IMR-90 (cell line): ENCODE measurements around the gene IL16. TPM values are rescaled to one million over a fixed set of nuclear protein-coding genes. Genes with fewer than 3 reads are reported as not detected.

Source experiments
- ATAC-seq: fragments of 200-7000 bp; cut with Tn5 transposase; 2 replicates; pipeline ENCODE4 v1.9.1; 2020; ENCODE audit warnings: low read depth, mild to moderate bottlenecking, moderate library complexity
- BruUV-seq: library from RNA; stranded (reverse); fragments of 400-500 nt; replicated peaks from 2 replicates; lab custom pipeline; 2021; lab: Mats Ljungman, UMichigan
- CTCF ChIA-PET: fragments of 300-600 bp; formaldehyde crosslinking; extraction: SDS; loops from one replicate; lab custom pipeline; 2021; ENCODE audit warnings: antibody characterized with exemption; lab: Yijun Ruan, JAX
- POLR2A ChIA-PET: fragments of 300-600 bp; sonication (Branson Sonifier 250); formaldehyde crosslinking; loops from one replicate; lab custom pipeline; 2022; ENCODE audit warnings: antibody characterized with exemption; ENCODE audit not compliant: unreplicated experiment; lab: Charles Lee
- DNase-seq: peaks from one replicate; pipeline ENCODE4 v3.0.0; 2013
- H2AFZ ChIP-seq: replicated peaks from 2 replicates; pipeline ENCODE3; 2013; ENCODE audit warnings: low read length, mild to moderate bottlenecking; ENCODE audit not compliant: poor library complexity
- H2AK5ac ChIP-seq: 2 replicates; pipeline ENCODE4 v1.6.1; 2013; ENCODE audit warnings: low read depth, low read length, inconsistent platforms
- H2AK9ac ChIP-seq: replicated peaks from 2 replicates; pipeline ENCODE3; 2013; ENCODE audit warnings: mild to moderate bottlenecking, low read depth, low read length, moderate library complexity; ENCODE audit not compliant: poor library complexity
- H2BK120ac ChIP-seq: 2 replicates; pipeline ENCODE4 v1.6.1; 2013; ENCODE audit warnings: low read depth, low read length, inconsistent platforms
- H2BK15ac ChIP-seq: 3 replicates; pipeline ENCODE4 v1.6.1; 2013; ENCODE audit warnings: low read depth, low read length, inconsistent platforms
- H2BK20ac ChIP-seq: 2 replicates; pipeline ENCODE4 v1.6.1; 2013; ENCODE audit warnings: low read depth, mild to moderate bottlenecking, inconsistent platforms, low read length, moderate library complexity
- H2BK5ac ChIP-seq: 2 replicates; pipeline ENCODE4 v1.6.1; 2013; ENCODE audit warnings: mild to moderate bottlenecking, low read depth, low read length, inconsistent platforms; ENCODE audit not compliant: poor library complexity, severe bottlenecking
- H3K14ac ChIP-seq: replicated peaks from 2 replicates; pipeline ENCODE4 v1.6.1; 2013; ENCODE audit warnings: low read depth, low read length, inconsistent platforms
- H3K18ac ChIP-seq: 2 replicates; pipeline ENCODE4 v1.6.1; 2013; ENCODE audit warnings: low read depth, low read length, control low read depth
- H3K23ac ChIP-seq: 2 replicates; pipeline ENCODE4 v1.6.1; 2013; ENCODE audit warnings: low read depth, low read length, inconsistent platforms
- H3K27ac ChIP-seq: 2 replicates; pipeline ENCODE4 v1.5.1; 2013; ENCODE audit warnings: mild to moderate bottlenecking, control low read depth, low read length; ENCODE audit not compliant: insufficient read depth
- H3K27me3 ChIP-seq: 2 replicates; pipeline ENCODE4 v1.6.1; 2013; ENCODE audit warnings: low read length; ENCODE audit not compliant: control insufficient read depth, insufficient read depth
- H3K36me3 ChIP-seq: 2 replicates; pipeline ENCODE4 v1.6.1; 2013; ENCODE audit warnings: low read length, mixed read lengths; ENCODE audit not compliant: control insufficient read depth, insufficient read depth
- H3K4ac ChIP-seq: 2 replicates; pipeline ENCODE4 v1.6.1; 2013; ENCODE audit warnings: low read depth, low read length, inconsistent platforms
- H3K4me1 ChIP-seq: 2 replicates; pipeline ENCODE4 v1.6.1; 2013; ENCODE audit warnings: low read length, mixed read lengths; ENCODE audit not compliant: control insufficient read depth, insufficient read depth
- H3K4me2 ChIP-seq: 2 replicates; pipeline ENCODE4 v1.6.1; 2013; ENCODE audit warnings: low read depth, mild to moderate bottlenecking, control low read depth, low read length, moderate library complexity
- H3K4me3 ChIP-seq: 2 replicates; pipeline ENCODE4 v1.5.1; 2013; ENCODE audit warnings: low read depth, mild to moderate bottlenecking, control low read depth, low read length, moderate library complexity; ENCODE audit not compliant: insufficient read depth
- H3K56ac ChIP-seq: 2 replicates; pipeline ENCODE4 v1.6.1; 2013; ENCODE audit warnings: low read length, inconsistent platforms; ENCODE audit not compliant: insufficient read depth; ENCODE audit errors: extremely low read depth
- H3K79me1 ChIP-seq, 2 experiments: 2 replicates each; pipeline ENCODE4 v1.6.1; 2013; ENCODE audit warnings: low read length in 2 of 2, inconsistent platforms in 1 of 2, low read depth in 1 of 2
- H3K9ac ChIP-seq: 2 replicates; pipeline ENCODE4 v1.6.1; 2013; ENCODE audit warnings: low read depth, low read length, control low read depth
- H3K9me1 ChIP-seq: 2 replicates; pipeline ENCODE4 v1.6.1; 2013; ENCODE audit warnings: low read length, inconsistent platforms; ENCODE audit not compliant: insufficient read depth
- H3K9me3 ChIP-seq: 2 replicates; pipeline ENCODE4 v1.6.1; 2013; ENCODE audit warnings: low read length; ENCODE audit not compliant: control insufficient read depth, insufficient read depth
- H4K20me1 ChIP-seq: 2 replicates; pipeline ENCODE4 v1.6.1; 2013; ENCODE audit warnings: low read length, inconsistent platforms; ENCODE audit not compliant: insufficient read depth
- H4K5ac ChIP-seq: 2 replicates; pipeline ENCODE4 v1.6.1; 2013; ENCODE audit warnings: mild to moderate bottlenecking, low read depth, low read length, control low read depth
- H4K8ac ChIP-seq, 2 experiments: 2 replicates each; pipeline ENCODE4 v1.6.1; 2013; ENCODE audit warnings: low read depth in 2 of 2, low read length in 2 of 2, control low read depth in 1 of 2, inconsistent platforms in 1 of 2
- H4K91ac ChIP-seq: 2 replicates; pipeline ENCODE4 v1.6.1; 2013; ENCODE audit warnings: low read depth, low read length, inconsistent platforms; ENCODE audit not compliant: insufficient read depth
- RCOR1 ChIP-seq: IDR thresholded peaks from 2 replicates; pipeline ENCODE4 v1.6.1; 2012; ENCODE audit warnings: mild to moderate bottlenecking, low read length, improper control_type of control experiment; ENCODE audit not compliant: insufficient replicate concordance
- WGBS, 2 experiments: methylation state at CpG; one replicate each; pipeline versions ENCODE4 v1.1.5 to v1.1.7; 2013; ENCODE audit warnings: missing lambda C conversion rate in 2 of 2; ENCODE audit not compliant: insufficient read length in 1 of 2; ENCODE audit errors: extremely low coverage in 2 of 2; 5-methylcytosine and 5-hydroxymethylcytosine counted together
- dilution Hi-C: fragments of 300-500 bp; cut with HindIII; formaldehyde crosslinking; loops from one replicate; pipeline ENCODE4 v1.14.3; 2018; ENCODE audit warnings: low sequenced_read_pairs; ENCODE audit not compliant: unreplicated experiment
- in situ Hi-C: fragments of 300-500 bp; cut with MboI; formaldehyde crosslinking; loops from 3 replicates; pipeline ENCODE4 v1.14.3; 2019; ENCODE audit warnings: low sequenced_read_pairs, inconsistent platforms, mixed read lengths
- intact Hi-C: fragments of 100-400 bp; cut with micrococcal nuclease; formaldehyde crosslinking; loops from 2 replicates; pipeline ENCODE4 v1.10.0; 2022
- polyA plus RNA-seq, 3 experiments: library from polyadenylated mRNA; depleted of rRNA; stranded (reverse); fragments of >200 nt; gene quantifications; 2 replicates each; pipeline ENCODE4 v1.2.3, GENCODE V29; 2012; ENCODE audit warnings: low replicate concordance in 1 of 3
- total RNA-seq: library from RNA; depleted of rRNA; stranded (reverse); fragments of >200 nt; gene quantifications from 2 replicates; pipeline ENCODE4 v1.2.3, GENCODE V29; 2012
- TF ChIP-seq, protein P1 (sequence below): fragments of 150-350 bp; IDR thresholded peaks from 2 replicates; pipeline ENCODE4 v1.6.1; 2016; ENCODE audit warnings: low read depth, mild to moderate bottlenecking, low read length, moderate library complexity, borderline replicate concordance
- TF ChIP-seq, protein P2 (sequence below): conservative IDR thresholded peaks from 2 replicates; pipeline ENCODE4 v1.5.1; 2012; ENCODE audit warnings: mild to moderate bottlenecking, low read depth, low read length, improper control_type of control experiment

IL16 gene
- total and polyA plus RNA-seq, 2 of the 4 experiments (the other 2 are of a cell fraction) = 0.18 to 0.27 TPM

DNA sequence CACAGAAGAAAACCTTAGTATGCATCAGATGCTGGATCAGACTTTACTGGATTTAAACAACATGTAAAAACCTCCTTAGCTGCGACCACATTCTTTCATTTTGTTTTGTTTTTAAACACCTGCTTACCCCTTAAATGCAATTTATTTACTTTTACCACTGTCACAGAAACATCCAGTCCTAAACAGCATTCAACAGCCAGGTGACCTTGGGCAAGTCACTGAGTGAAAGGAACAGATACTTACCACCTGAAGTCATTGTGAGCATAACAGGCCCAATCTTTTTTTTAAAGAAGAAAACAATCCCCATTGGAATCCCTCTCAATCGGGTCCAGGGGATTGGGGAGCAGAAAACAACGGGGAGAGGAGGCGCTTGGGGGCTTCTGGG is 126.9 kb downstream of the IL16 start:
- DNase-seq (no peak), ATAC-seq (no peak)
- H4K20me1 ChIP-seq = no peaks in the 10 kb centered on the region
- H3K9me3 ChIP-seq = no peaks in the 10 kb centered on the region
- no peak overlapping the region; the same call in 1 of the 2 replicates for H2BK120ac ChIP-seq
- dilution Hi-C loops = no loop called here
- peak overlapping the region; percentile 59 for H3K27ac ChIP-seq
- no peak overlapping the region for H2AK5ac ChIP-seq
- WGBS, 2 experiments = no CpG with 5 or more reads among the region's 4 CpGs
- in situ Hi-C loops = no loop called here
- H2BK5ac ChIP-seq = peak overlapping the region; percentile 64
- peak overlapping the region; percentile 75 for H3K14ac ChIP-seq
- no peak overlapping the region; the same call in 1 of the 2 replicates for H2BK20ac ChIP-seq
- BruUV-seq = TSS peak; percentile 67
- H3K27me3 ChIP-seq = no peaks in the 10 kb centered on the region
- TF ChIP-seq, protein P1, sequence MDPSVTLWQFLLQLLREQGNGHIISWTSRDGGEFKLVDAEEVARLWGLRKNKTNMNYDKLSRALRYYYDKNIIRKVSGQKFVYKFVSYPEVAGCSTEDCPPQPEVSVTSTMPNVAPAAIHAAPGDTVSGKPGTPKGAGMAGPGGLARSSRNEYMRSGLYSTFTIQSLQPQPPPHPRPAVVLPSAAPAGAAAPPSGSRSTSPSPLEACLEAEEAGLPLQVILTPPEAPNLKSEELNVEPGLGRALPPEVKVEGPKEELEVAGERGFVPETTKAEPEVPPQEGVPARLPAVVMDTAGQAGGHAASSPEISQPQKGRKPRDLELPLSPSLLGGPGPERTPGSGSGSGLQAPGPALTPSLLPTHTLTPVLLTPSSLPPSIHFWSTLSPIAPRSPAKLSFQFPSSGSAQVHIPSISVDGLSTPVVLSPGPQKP = no peak
- no peak for TF ChIP-seq RCOR1
- TF ChIP-seq, protein P2, sequence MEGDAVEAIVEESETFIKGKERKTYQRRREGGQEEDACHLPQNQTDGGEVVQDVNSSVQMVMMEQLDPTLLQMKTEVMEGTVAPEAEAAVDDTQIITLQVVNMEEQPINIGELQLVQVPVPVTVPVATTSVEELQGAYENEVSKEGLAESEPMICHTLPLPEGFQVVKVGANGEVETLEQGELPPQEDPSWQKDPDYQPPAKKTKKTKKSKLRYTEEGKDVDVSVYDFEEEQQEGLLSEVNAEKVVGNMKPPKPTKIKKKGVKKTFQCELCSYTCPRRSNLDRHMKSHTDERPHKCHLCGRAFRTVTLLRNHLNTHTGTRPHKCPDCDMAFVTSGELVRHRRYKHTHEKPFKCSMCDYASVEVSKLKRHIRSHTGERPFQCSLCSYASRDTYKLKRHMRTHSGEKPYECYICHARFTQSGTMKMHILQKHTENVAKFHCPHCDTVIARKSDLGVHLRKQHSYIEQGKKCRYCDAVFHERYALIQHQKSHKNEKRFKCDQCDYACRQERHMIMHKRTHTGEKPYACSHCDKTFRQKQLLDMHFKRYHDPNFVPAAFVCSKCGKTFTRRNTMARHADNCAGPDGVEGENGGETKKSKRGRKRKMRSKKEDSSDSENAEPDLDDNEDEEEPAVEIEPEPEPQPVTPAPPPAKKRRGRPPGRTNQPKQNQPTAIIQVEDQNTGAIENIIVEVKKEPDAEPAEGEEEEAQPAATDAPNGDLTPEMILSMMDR = no peak
- peaks cover 17% of the 10 kb centered on the region for H3K9me1 ChIP-seq
- H3K4me1 ChIP-seq = peaks cover 24% of the 10 kb centered on the region
- no peak overlapping the region for H4K8ac ChIP-seq
- H3K23ac ChIP-seq = peak overlapping the region; percentile 76
- H4K91ac ChIP-seq = no peak overlapping the region
- intact Hi-C loops = no loop called here
- H3K4me2 ChIP-seq = peak overlapping the region; percentile 94
- H3K56ac ChIP-seq = no peak overlapping the region
- H3K9ac ChIP-seq = peak overlapping the region; percentile 66
- no peak overlapping the region for H2BK15ac ChIP-seq
- H3K79me1 ChIP-seq = peaks cover 12 to 37% of the 10 kb centered on the region in 2 experiments
- no peak overlapping the region for H3K18ac ChIP-seq
- H2AFZ ChIP-seq = peak overlapping the region; percentile 93
- peaks cover 18% of the 10 kb centered on the region for H3K36me3 ChIP-seq
- no peak overlapping the region for H4K5ac ChIP-seq
- POLR2A ChIA-PET = no interaction called here
- peak overlapping the region; percentile 89 for H2AK9ac ChIP-seq
- H3K4ac ChIP-seq = peak overlapping the region; percentile 66; the same call in 1 of the 2 replicates
- CTCF ChIA-PET = interaction anchor here (0.7 to 1.2 kb wide), 2 partner anchors 15 to 48 kb away, joined by 3 read pairs; no protein-coding TSS in a partner anchor
- peak overlapping the region; percentile 81 for H3K4me3 ChIP-seq
